ENCODE results near the gene RSBN1L.

The RSBN1L gene

GRCh38 chr7:77820967-77821366 is 124.7 kb downstream of the RSBN1L start:
- TF ChIP-seq POLR2AphosphoS5 (IDR thresholded peaks at IDR 0.05; ENCODE audit: low read depth, low read length) (no peak), REST (IDR thresholded peaks at IDR 0.05; ENCODE audit: insufficient read depth in 1 of 2, low read depth in 2 of 2, low read length in 2 of 2) (no peak)

- no peak for TF ChIP-seq SIN3A (IDR thresholded peaks at IDR 0.05; ENCODE audit: borderline replicate concordance, insufficient read depth, low read length)
- TF ChIP-seq REST (IDR thresholded peaks at IDR 0.05; ENCODE audit: insufficient read depth in 1 of 2, low read depth in 2 of 2, low read length in 2 of 2): no peak
- no peak for TF ChIP-seq POLR2AphosphoS5 (IDR thresholded peaks at IDR 0.05; ENCODE audit: low read depth, low read length)
Measured at GRCh38 chr7:77822269-77822668, 126.0 kb downstream of the RSBN1L start.

GRCh38 chr7:77823787-77824186 is 127.5 kb downstream of the RSBN1L start:
- no peak for TF ChIP-seq FOXP2 (optimal IDR thresholded peaks at IDR 0.05; ENCODE audit: borderline replicate concordance, extremely low read depth, extremely low read length, insufficient read depth)
- no peak for TF ChIP-seq POLR2AphosphoS5 (IDR thresholded peaks at IDR 0.05; ENCODE audit: low read depth, low read length)
- no peak for TF ChIP-seq TAF1 (IDR thresholded peaks at IDR 0.05; ENCODE audit: borderline replicate concordance, insufficient read depth, low read length)
- no peak for TF ChIP-seq SIN3A (IDR thresholded peaks at IDR 0.05; ENCODE audit: borderline replicate concordance, insufficient read depth, low read length)
- TF ChIP-seq REST (IDR thresholded peaks at IDR 0.05; ENCODE audit: insufficient read depth in 1 of 2, low read depth in 2 of 2, low read length in 2 of 2): no peak

GRCh38 chr7:77824636-77825035 is 128.4 kb downstream of the RSBN1L start:
- no peak for TF ChIP-seq POLR2AphosphoS5 (IDR thresholded peaks at IDR 0.05; ENCODE audit: low read depth, low read length)
- no peak for TF ChIP-seq TAF1 (IDR thresholded peaks at IDR 0.05; ENCODE audit: borderline replicate concordance, insufficient read depth, low read length)
- no peak for TF ChIP-seq FOXP2 (optimal IDR thresholded peaks at IDR 0.05; ENCODE audit: borderline replicate concordance, extremely low read depth, extremely low read length, insufficient read depth)
- TF ChIP-seq SIN3A (IDR thresholded peaks at IDR 0.05; ENCODE audit: borderline replicate concordance, insufficient read depth, low read length): no peak
- TF ChIP-seq REST (IDR thresholded peaks at IDR 0.05; ENCODE audit: insufficient read depth in 1 of 2, low read depth in 2 of 2, low read length in 2 of 2): no peak

GRCh38 chr7:77825131-77825530 is 128.9 kb downstream of the RSBN1L start:
- no peak for TF ChIP-seq FOXP2 (optimal IDR thresholded peaks at IDR 0.05; ENCODE audit: borderline replicate concordance, extremely low read depth, extremely low read length, insufficient read depth)
- no peak for TF ChIP-seq SIN3A (IDR thresholded peaks at IDR 0.05; ENCODE audit: borderline replicate concordance, insufficient read depth, low read length)
- TF ChIP-seq TAF1 (IDR thresholded peaks at IDR 0.05; ENCODE audit: borderline replicate concordance, insufficient read depth, low read length): no peak
- no peak for TF ChIP-seq REST (IDR thresholded peaks at IDR 0.05; ENCODE audit: insufficient read depth in 1 of 2, low read depth in 2 of 2, low read length in 2 of 2)
- no peak for TF ChIP-seq POLR2AphosphoS5 (IDR thresholded peaks at IDR 0.05; ENCODE audit: low read depth, low read length)
